B cell (primary cell): ENCODE measurements around the gene HBQ1. TPM values are rescaled to one million over a fixed set of nuclear protein-coding genes. Genes with fewer than 3 reads are reported as not detected.

Experiments used
- ATAC-seq: fragments of 200-7000 bp; cut with Tn5 transposase; one replicate; pipeline ENCODE4 v1.10.0; 2021; ENCODE audit warnings: low read depth, mild to moderate bottlenecking, moderate number of reproducible peaks, moderate library complexity
- CTCF ChIA-PET: fragments of 350-600 bp; sonication (Branson Sonifier 250); formaldehyde crosslinking; loops from one replicate; lab custom pipeline; 2021; ENCODE audit warnings: antibody characterized with exemption, inconsistent platforms; lab: Charles Lee
- POLR2A ChIA-PET: fragments of 350-600 bp; sonication (Branson Sonifier 250); formaldehyde crosslinking; loops from one replicate; lab custom pipeline; 2021; ENCODE audit warnings: antibody characterized with exemption; lab: Charles Lee
- DNase-seq: peaks from one replicate; pipeline ENCODE4 v3.0.0; 2013
- H2AFZ ChIP-seq: 2 replicates; pipeline ENCODE4 v1.6.1; 2012; ENCODE audit warnings: mild to moderate bottlenecking, low read depth, low read length; ENCODE audit not compliant: insufficient read depth, poor library complexity, severe bottlenecking
- H3K27ac ChIP-seq, 2 donors: 1 replicate in 1 of 2; 2 replicates in 1 of 2; pipeline ENCODE4 v1.5.1; 2012 to 2013; ENCODE audit warnings: low read length in 2 of 2, mild to moderate bottlenecking in 2 of 2, moderate library complexity in 1 of 2
- H3K27me3 ChIP-seq, 4 experiments: fragments of 200-600 bp in 1 of 4; sonication (generic) in 1 of 4; replicated peaks in 1 of 4; 1 replicate in 2 of 4; 2 replicates in 2 of 4; pipeline versions ENCODE4 v1.6.1 to v1.7.0; 2013 to 2016; ENCODE audit warnings: low read length in 3 of 4, mild to moderate bottlenecking in 2 of 4, mixed read lengths in 1 of 4, moderate library complexity in 1 of 4; ENCODE audit not compliant: insufficient read depth in 4 of 4, control insufficient read depth in 3 of 4; ENCODE audit errors: control extremely low read depth in 1 of 4
- H3K36me3 ChIP-seq, 2 experiments: replicated peaks in 1 of 2; 1 replicate in 1 of 2; 2 replicates in 1 of 2; pipeline versions ENCODE4 v1.6.1 to v1.7.1; 2013; ENCODE audit warnings: low read length in 1 of 2; ENCODE audit not compliant: insufficient read depth in 2 of 2, control insufficient read depth in 1 of 2; ENCODE audit errors: control extremely low read depth in 1 of 2, extremely low read depth in 1 of 2
- H3K4me1 ChIP-seq, 2 donors: fragments of 200-600 bp in 1 of 2; sonication (generic) in 1 of 2; 1 replicate in 1 of 2; 2 replicates in 1 of 2; pipeline versions ENCODE4 v1.5.1 to v1.6.1; 2013 to 2017; ENCODE audit warnings: low read length in 2 of 2; ENCODE audit not compliant: control insufficient read depth in 2 of 2, insufficient read depth in 2 of 2
- H3K4me2 ChIP-seq: replicated peaks from 2 replicates; pipeline ENCODE3; 2012; ENCODE audit warnings: mild to moderate bottlenecking, low read depth, low read length; ENCODE audit not compliant: poor library complexity, severe bottlenecking
- H3K4me3 ChIP-seq, 5 experiments: fragments of 200-600 bp in 1 of 5; sonication (generic) in 1 of 5; 1 replicate in 3 of 5; 2 replicates in 2 of 5; pipeline versions ENCODE4 v1.5.1 to v1.7.0; 2011 to 2016; ENCODE audit warnings: low read length in 4 of 5, mild to moderate bottlenecking in 4 of 5, low read depth in 2 of 5, control low read depth in 1 of 5, moderate library complexity in 1 of 5; ENCODE audit not compliant: insufficient read depth in 1 of 5; ENCODE audit errors: control extremely low read depth in 1 of 5, extremely low read depth in 1 of 5
- H3K79me2 ChIP-seq: fragments of 200-600 bp; sonication (generic); one replicate; pipeline ENCODE4 v1.6.0; 2016; ENCODE audit warnings: low read length; ENCODE audit not compliant: control insufficient read depth, insufficient read depth
- H3K9ac ChIP-seq: fragments of 200-600 bp; sonication (generic); 2 replicates; pipeline ENCODE4 v1.6.1; 2017; ENCODE audit warnings: mild to moderate bottlenecking, low read length, moderate library complexity
- H3K9me3 ChIP-seq, 3 donors: one replicate each; pipeline versions ENCODE4 v1.6.1 to v1.7.1; 2013; ENCODE audit warnings: low read length in 2 of 3; ENCODE audit not compliant: control insufficient read depth in 2 of 3, insufficient read depth in 1 of 3; ENCODE audit errors: control extremely low read depth in 1 of 3
- H4K20me1 ChIP-seq: 2 replicates; pipeline ENCODE4 v1.6.0; 2012; ENCODE audit warnings: mild to moderate bottlenecking, low read length; ENCODE audit not compliant: insufficient read depth, control insufficient read depth, poor library complexity, severe bottlenecking
- H3K27ac Mint-ChIP-seq: one replicate; pipeline ENCODE4 v1.8.0; 2021; ENCODE audit warnings: mixed read lengths
- H3K27me3 Mint-ChIP-seq: one replicate; pipeline ENCODE4 v1.8.0; 2021; ENCODE audit warnings: mixed read lengths
- H3K4me1 Mint-ChIP-seq: one replicate; pipeline ENCODE4 v1.8.0; 2021; ENCODE audit warnings: mixed read lengths
- H3K4me3 Mint-ChIP-seq: one replicate; pipeline ENCODE4 v1.8.0; 2021; ENCODE audit warnings: mixed read lengths
- H3K9me3 Mint-ChIP-seq: one replicate; pipeline ENCODE4 v1.8.0; 2022; ENCODE audit warnings: mixed read lengths; ENCODE audit not compliant: insufficient read depth
- CTCF ChIP-seq: fragments of 200-600 bp; IDR thresholded peaks from one replicate; pipeline ENCODE4 v1.8.0; 2022; ENCODE audit warnings: antibody characterized with exemption, mild to moderate bottlenecking
- EZH2 ChIP-seq: IDR thresholded peaks from 2 replicates; pipeline ENCODE4 v1.6.1; 2012; ENCODE audit warnings: borderline replicate concordance, low read depth, mild to moderate bottlenecking, moderate library complexity, low read length; ENCODE audit not compliant: insufficient read depth, poor library complexity, severe bottlenecking
- WGBS: methylation state at CpG from one replicate; pipeline ENCODE4 v1.1.5; 2013; ENCODE audit warnings: missing lambda C conversion rate; ENCODE audit not compliant: insufficient coverage; 5-methylcytosine and 5-hydroxymethylcytosine counted together
- intact Hi-C: fragments of 100-400 bp; cut with micrococcal nuclease; formaldehyde crosslinking; loops from one replicate; pipeline ENCODE4 v1.10.0; 2022
- polyA plus RNA-seq: library from polyadenylated mRNA; depleted of rRNA; stranded (reverse); fragments of >200 nt; gene quantifications from 2 replicates; pipeline ENCODE4 v1.2.3, GENCODE V29; 2012
- total RNA-seq, 2 donors: library from RNA; stranded (reverse); fragments of 120-200 nt in 1 of 2; gene quantifications; 1 replicate in 1 of 2; 2 replicates in 1 of 2; pipeline versions ENCODE4 v1.2.3 to v1.2.4, GENCODE V29; 2013 to 2022

HBQ1 gene
- total and polyA plus RNA-seq, 2 donors (not counting 1 experiment from before 2014, with no cell fraction given) = not detected

GRCh38 chr16:146646-147045 lies 33.6 kb upstream of the HBQ1 start:
- H3K27me3 Mint-ChIP-seq = peaks cover 41% of the 10 kb centered on the region
- no peak overlapping the region for H3K27ac ChIP-seq
- no peaks in the 10 kb centered on the region for H3K4me1 Mint-ChIP-seq
- H4K20me1 ChIP-seq = no peaks in the 10 kb centered on the region
- H2AFZ ChIP-seq = no peak overlapping the region
- H3K36me3 ChIP-seq = no peaks in the 10 kb centered on the region
- H3K9me3 Mint-ChIP-seq = no peaks in the 10 kb centered on the region
- ATAC-seq = no peak
- DNase-seq = no peak
- H3K9me3 ChIP-seq = no peaks in the 10 kb centered on the region
- ChIA-PET CTCF (no interaction called here), POLR2A (no interaction called here)
- H3K4me2 ChIP-seq = no peak overlapping the region
- no peaks in the 10 kb centered on the region for H3K4me1 ChIP-seq
- TF ChIP-seq CTCF (no peak), EZH2 (no peak)
- no CpG with 5 or more reads among the region's 2 CpGs for WGBS
- H3K4me3 ChIP-seq = no peak overlapping the region
- H3K27ac Mint-ChIP-seq = no peak overlapping the region
- intact Hi-C loops = no loop called here
- no peaks in the 10 kb centered on the region for H3K79me2 ChIP-seq
- no peak overlapping the region for H3K4me3 Mint-ChIP-seq
- H3K27me3 ChIP-seq = peaks cover 0 to 15% (median 0%) of the 10 kb centered on the region in 4 experiments
- H3K9ac ChIP-seq = no peak overlapping the region

GRCh38 chr16:149024-149660 lies 31.1 kb upstream of the HBQ1 start:
- H3K4me1 Mint-ChIP-seq = peaks cover 1% of the 10 kb centered on the region
- H3K27me3 ChIP-seq = peaks cover 0 to 9% (median under 1%) of the 10 kb centered on the region in 4 experiments
- no peak for ATAC-seq
- no peak overlapping the region for H3K27ac ChIP-seq
- H3K9me3 ChIP-seq = peaks cover 0 to under 1% (median 0%) of the 10 kb centered on the region in 3 donors
- no peaks in the 10 kb centered on the region for H3K9me3 Mint-ChIP-seq
- no peak overlapping the region for H3K27ac Mint-ChIP-seq
- ChIA-PET CTCF (interaction anchor here (2.2 kb wide), 1 partner anchor 42 kb away, joined by 5 read pairs; no protein-coding TSS in a partner anchor), POLR2A (interaction anchor here (0.7 kb wide), 1 partner anchor 23 kb away, joined by 3 read pairs; no protein-coding TSS in a partner anchor)
- H3K4me3 ChIP-seq = no peak overlapping the region
- no peaks in the 10 kb centered on the region for H3K36me3 ChIP-seq
- DNase-seq = no peak
- H2AFZ ChIP-seq = no peak overlapping the region
- no peaks in the 10 kb centered on the region for H3K4me1 ChIP-seq
- H3K27me3 Mint-ChIP-seq = peaks cover 33% of the 10 kb centered on the region
- intact Hi-C loops = no loop called here
- H3K4me3 Mint-ChIP-seq = no peak overlapping the region
- no peak for TF ChIP-seq EZH2
- TF ChIP-seq CTCF = no peak
- H3K4me2 ChIP-seq = no peak overlapping the region
- no peaks in the 10 kb centered on the region for H4K20me1 ChIP-seq
- WGBS = 60% methylated on average over 8 of the region's 9 CpGs
- H3K9ac ChIP-seq = no peak overlapping the region
- no peaks in the 10 kb centered on the region for H3K79me2 ChIP-seq
